GM13977 (cell line): ENCODE data around the gene TAS2R16.

Experiments used
- DNase-seq: peaks from one replicate; pipeline ENCODE4 v3.0.0; 2012; ENCODE audit warnings: low spot score
- in situ Hi-C: fragments of 300-500 bp; cut with MboI; formaldehyde crosslinking; loops from one replicate; pipeline ENCODE4 v1.12.0; 2022; ENCODE audit warnings: low sequenced_read_pairs, low pct_unique_long_range_greater_than_20kb, mixed read lengths, inconsistent platforms; ENCODE audit not compliant: unreplicated experiment
- TF ChIP-seq, protein P1 (sequence below): IDR thresholded peaks from 2 replicates; pipeline ENCODE4 v1.5.1; 2012; ENCODE audit warnings: mild to moderate bottlenecking, control low read depth; ENCODE audit not compliant: insufficient read depth; ENCODE audit errors: extremely low read depth, missing control alignments

TAS2R16 gene, protein sequence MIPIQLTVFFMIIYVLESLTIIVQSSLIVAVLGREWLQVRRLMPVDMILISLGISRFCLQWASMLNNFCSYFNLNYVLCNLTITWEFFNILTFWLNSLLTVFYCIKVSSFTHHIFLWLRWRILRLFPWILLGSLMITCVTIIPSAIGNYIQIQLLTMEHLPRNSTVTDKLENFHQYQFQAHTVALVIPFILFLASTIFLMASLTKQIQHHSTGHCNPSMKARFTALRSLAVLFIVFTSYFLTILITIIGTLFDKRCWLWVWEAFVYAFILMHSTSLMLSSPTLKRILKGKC

DNA sequence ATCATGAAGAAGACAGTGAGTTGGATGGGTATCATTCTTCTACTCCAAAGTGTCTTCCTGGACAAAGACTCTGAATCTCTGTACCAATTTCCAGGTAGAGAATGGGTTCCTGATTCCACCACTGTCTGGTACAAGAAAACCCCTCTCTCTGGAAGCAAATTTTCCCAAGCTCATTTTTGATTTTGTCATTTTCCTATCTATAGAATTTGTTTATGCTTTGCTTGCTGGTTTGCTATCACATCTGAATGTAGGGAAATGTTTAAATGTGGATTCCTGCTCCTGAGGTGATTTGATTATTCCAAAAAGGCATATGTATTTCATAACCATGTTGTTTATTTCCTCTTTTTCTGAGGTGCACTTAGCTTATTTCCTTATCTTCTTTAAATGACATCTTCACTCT, at the start of gene TAS2R16:
Gene TAS2R16 (minus strand): TSS at position 101 of the 400 bp plus-strand sequence. CDS start 66 bp downstream, at position 35.
- DNase-seq, result no peak
- in situ Hi-C loops, result no loop called here
- TF ChIP-seq, protein P1, sequence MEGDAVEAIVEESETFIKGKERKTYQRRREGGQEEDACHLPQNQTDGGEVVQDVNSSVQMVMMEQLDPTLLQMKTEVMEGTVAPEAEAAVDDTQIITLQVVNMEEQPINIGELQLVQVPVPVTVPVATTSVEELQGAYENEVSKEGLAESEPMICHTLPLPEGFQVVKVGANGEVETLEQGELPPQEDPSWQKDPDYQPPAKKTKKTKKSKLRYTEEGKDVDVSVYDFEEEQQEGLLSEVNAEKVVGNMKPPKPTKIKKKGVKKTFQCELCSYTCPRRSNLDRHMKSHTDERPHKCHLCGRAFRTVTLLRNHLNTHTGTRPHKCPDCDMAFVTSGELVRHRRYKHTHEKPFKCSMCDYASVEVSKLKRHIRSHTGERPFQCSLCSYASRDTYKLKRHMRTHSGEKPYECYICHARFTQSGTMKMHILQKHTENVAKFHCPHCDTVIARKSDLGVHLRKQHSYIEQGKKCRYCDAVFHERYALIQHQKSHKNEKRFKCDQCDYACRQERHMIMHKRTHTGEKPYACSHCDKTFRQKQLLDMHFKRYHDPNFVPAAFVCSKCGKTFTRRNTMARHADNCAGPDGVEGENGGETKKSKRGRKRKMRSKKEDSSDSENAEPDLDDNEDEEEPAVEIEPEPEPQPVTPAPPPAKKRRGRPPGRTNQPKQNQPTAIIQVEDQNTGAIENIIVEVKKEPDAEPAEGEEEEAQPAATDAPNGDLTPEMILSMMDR, result no peak

DNA sequence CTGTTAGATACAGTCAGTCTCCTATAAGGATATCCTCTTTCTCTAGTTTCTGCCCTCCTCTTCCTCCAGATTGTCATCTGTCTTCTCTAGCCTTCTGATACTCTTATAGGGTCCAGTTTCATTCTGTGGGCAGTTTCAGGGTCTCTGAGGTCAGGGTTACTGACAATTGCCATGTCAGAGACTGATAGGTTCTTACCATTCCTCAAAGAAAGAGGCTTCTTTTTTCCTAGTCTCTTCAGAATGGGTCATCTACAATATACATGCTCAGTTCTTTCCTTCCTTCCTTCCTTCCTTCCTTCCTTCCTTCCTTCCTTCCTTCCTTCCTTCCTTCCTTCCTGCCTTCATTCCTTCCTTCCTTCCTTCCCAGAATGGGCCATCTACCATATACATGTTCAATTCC, 48.1 kb upstream of the TAS2R16 start:
- DNase-seq, result no peak
- in situ Hi-C loops, result no loop called here
- TF ChIP-seq, protein P1, result no peak

DNA sequence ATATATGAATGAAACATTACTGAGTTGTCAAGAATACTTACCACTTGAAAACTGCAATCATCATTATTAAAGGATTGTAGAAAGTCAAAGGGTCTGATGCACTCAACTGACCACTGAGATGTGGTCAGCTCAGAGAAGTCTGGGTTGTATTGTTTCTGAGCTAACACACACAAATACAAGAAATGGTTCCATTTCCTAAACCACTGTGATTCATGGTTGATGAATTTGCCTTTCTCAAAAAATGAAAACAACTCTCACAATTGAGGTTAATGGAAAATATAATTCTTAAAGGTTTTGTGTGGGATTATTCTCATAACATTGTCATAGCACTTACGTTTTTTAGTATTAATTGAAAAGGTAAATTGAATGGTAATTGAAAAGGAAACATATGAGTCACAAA, 45.6 kb upstream of the TAS2R16 start:
- TF ChIP-seq, protein P1, result no peak
- in situ Hi-C loops, result no loop called here
- no peak for DNase-seq

DNA sequence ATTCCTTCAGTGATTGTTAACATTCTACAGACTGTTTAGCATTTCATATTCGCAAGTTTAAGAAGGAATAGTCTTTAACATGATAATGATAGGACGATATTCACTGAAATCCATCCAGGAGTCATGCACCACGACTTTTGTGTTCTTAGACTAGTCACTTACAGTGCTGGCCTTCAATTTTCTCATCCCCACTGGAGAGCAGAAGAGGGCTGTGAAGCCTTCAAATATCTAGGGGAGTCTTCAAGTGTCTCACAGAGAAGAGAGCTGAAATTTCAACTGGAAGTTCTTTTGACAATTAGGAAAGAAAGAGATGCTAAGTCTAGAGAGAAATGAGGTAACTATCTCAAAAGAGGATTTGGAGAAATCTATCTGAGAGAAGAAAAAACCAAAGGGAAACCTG, 43.8 kb upstream of the TAS2R16 start:
- TF ChIP-seq, protein P1, result no peak
- in situ Hi-C loops, result no loop called here
- no peak for DNase-seq

DNA sequence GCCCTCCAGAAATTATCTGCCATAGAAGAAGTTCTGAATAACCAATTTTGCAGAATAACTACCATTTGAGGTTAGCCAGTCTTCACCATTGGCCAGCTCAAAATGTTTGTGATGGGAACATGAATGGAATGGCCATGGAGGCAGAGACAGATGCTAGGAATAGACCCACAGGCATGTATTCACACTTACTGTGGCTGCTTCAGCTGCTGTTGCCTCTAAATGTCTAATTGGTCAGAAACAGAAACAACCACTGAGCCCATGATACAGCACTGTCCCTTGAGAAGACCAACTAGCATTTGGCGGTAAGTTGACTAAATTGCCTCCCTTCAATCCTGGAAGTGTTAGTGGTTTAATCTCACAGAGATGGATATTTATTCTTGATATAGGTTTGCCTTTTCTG, 38.6 kb upstream of the TAS2R16 start:
- TF ChIP-seq, protein P1, result no peak
- in situ Hi-C loops, result no loop called here
- no peak for DNase-seq

DNA sequence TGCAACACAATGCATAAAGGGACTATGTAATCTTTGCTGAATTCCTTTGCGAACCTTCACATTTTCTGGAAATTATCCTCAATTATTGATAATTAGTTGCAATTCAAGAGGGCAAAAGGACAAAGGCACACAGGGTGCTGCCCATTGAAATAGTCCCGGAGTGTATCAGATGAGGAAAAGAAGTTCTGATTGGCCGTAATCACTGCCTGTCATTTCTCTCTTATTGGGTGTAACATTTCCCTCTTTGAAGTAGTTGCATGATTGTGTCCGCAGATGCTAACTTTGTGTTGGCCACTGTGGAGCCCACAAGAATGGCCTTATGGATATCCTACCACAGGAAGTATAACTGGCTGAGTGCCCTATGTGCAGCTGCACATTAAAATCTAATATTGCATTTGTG, 35.1 kb upstream of the TAS2R16 start:
- no peak for DNase-seq
- in situ Hi-C loops, result no loop called here
- TF ChIP-seq, protein P1, result no peak
